HG03575 (cell line): ENCODE measurements around the gene TMEM132D.

ENCODE experiments used
- ATAC-seq: cut with Tn5 transposase; IDR thresholded peaks from one replicate; pipeline ENCODE4 v1.9.1; 2021; ENCODE audit not compliant: unreplicated experiment, insufficient number of reproducible peaks, low FRiP score; ENCODE audit errors: extremely low read depth

TMEM132D gene

GRCh38 chr12:129428240-129428936 lies 475.4 kb downstream of the TMEM132D start:
- no peak for ATAC-seq

GRCh38 chr12:129423041-129423580 lies 480.7 kb downstream of the TMEM132D start:
- ATAC-seq: no peak

- no peak for ATAC-seq
These were observed 490.5 kb downstream of the TMEM132D start for GRCh38 chr12:129413295-129413694.

GRCh38 chr12:129409281-129409680 lies 494.5 kb downstream of the TMEM132D start:
- ATAC-seq: no peak

GRCh38 chr12:129404556-129404955 lies 499.3 kb downstream of the TMEM132D start:
- no peak for ATAC-seq

- ATAC-seq: no peak
These were observed 502.3 kb downstream of the TMEM132D start for GRCh38 chr12:129401572-129401971.

GRCh38 chr12:129394177-129394825 lies 509.5 kb downstream of the TMEM132D start:
- ATAC-seq: no peak

GRCh38 chr12:129393357-129393937 lies 510.4 kb downstream of the TMEM132D start:
- no peak for ATAC-seq

GRCh38 chr12:129385637-129385990 lies 518.2 kb downstream of the TMEM132D start:
- no peak for ATAC-seq

GRCh38 chr12:129383956-129384355 lies 519.9 kb downstream of the TMEM132D start:
- no peak for ATAC-seq

GRCh38 chr12:129381715-129382114 lies 522.1 kb downstream of the TMEM132D start:
- no peak for ATAC-seq

- ATAC-seq: no peak
These were observed 524.6 kb downstream of the TMEM132D start for GRCh38 chr12:129379076-129379804.

- ATAC-seq: no peak
These were observed 525.3 kb downstream of the TMEM132D start for GRCh38 chr12:129378496-129378895.

- no peak for ATAC-seq
These were observed 530.1 kb downstream of the TMEM132D start for GRCh38 chr12:129373746-129374145.

GRCh38 chr12:129372876-129373275 lies 530.9 kb downstream of the TMEM132D start:
- ATAC-seq: no peak

- ATAC-seq: no peak
These were observed 531.5 kb downstream of the TMEM132D start for GRCh38 chr12:129372348-129372747.

- ATAC-seq: no peak
These were observed 532.6 kb downstream of the TMEM132D start for GRCh38 chr12:129371268-129371667.

GRCh38 chr12:129366656-129367055 lies 537.2 kb downstream of the TMEM132D start:
- no peak for ATAC-seq

GRCh38 chr12:129363041-129363440 lies 540.8 kb downstream of the TMEM132D start:
- ATAC-seq: no peak
